PFSK-1 (cell line): ENCODE data around the gene CCDC85B.
A peak's percentile ranks its signal among the peaks of the same experiment; 100 is the strongest.

Experiments used
- FOXP2 ChIP-seq: optimal IDR thresholded peaks from 2 replicates; pipeline ENCODE3; 2011; ENCODE audit warnings: borderline replicate concordance, control low read depth, inconsistent platforms; ENCODE audit not compliant: insufficient read depth; ENCODE audit errors: extremely low read length, extremely low read depth
- POLR2AphosphoS5 ChIP-seq: IDR thresholded peaks from 2 replicates; pipeline ENCODE4 v1.6.1; 2012; ENCODE audit warnings: low read depth, mild to moderate bottlenecking, control low read depth, low read length, moderate library complexity
- REST ChIP-seq, 2 experiments: IDR thresholded peaks; 2 replicates each; pipeline versions ENCODE4 v1.6.1 to v1.8.0; 2011 to 2012; ENCODE audit warnings: low read depth in 2 of 2, low read length in 2 of 2, control low read depth in 1 of 2, inconsistent platforms in 1 of 2, mild to moderate bottlenecking in 1 of 2, moderate library complexity in 1 of 2; ENCODE audit not compliant: insufficient read depth in 1 of 2
- SIN3A ChIP-seq: IDR thresholded peaks from 2 replicates; pipeline ENCODE4 v1.6.1; 2012; ENCODE audit warnings: mild to moderate bottlenecking, low read length, moderate library complexity, borderline replicate concordance; ENCODE audit not compliant: insufficient read depth
- TAF1 ChIP-seq: IDR thresholded peaks from 2 replicates; pipeline ENCODE4 v1.6.1; 2012; ENCODE audit warnings: low read length, control low read depth, borderline replicate concordance; ENCODE audit not compliant: insufficient read depth

CCDC85B gene

GRCh38 chr11:65859095-65859811 is 31.2 kb upstream of the CCDC85B start:
- TF ChIP-seq REST (IDR thresholded peaks at IDR 0.05; ENCODE audit: insufficient read depth in 1 of 2, low read depth in 2 of 2, low read length in 2 of 2) (peak in 1 of 2 experiments; percentile 5; a peak in 1 of 4 replicates), POLR2AphosphoS5 (peak; percentile 83), TAF1 (peak; percentile 85; the same call in 1 of the 2 replicates), SIN3A (no peak)

GRCh38 chr11:65859812-65860277 is 30.6 kb upstream of the CCDC85B start:
- TF ChIP-seq SIN3A (0 out of 2 replicates have a peak, but pooled peaks have one; percentile 10), REST (IDR thresholded peaks at IDR 0.05; ENCODE audit: insufficient read depth in 1 of 2, low read depth in 2 of 2, low read length in 2 of 2) (no peak)

- TF ChIP-seq POLR2AphosphoS5: peak; percentile 65; the same call in 1 of the 2 replicates
- peak; percentile 7; the same call in 1 of the 2 replicates for TF ChIP-seq SIN3A
- no peak for TF ChIP-seq REST (IDR thresholded peaks at IDR 0.05; ENCODE audit: insufficient read depth in 1 of 2, low read depth in 2 of 2, low read length in 2 of 2)
- no peak for TF ChIP-seq FOXP2
- TF ChIP-seq TAF1: peak; percentile 67
These were observed 30.0 kb upstream of the CCDC85B start, which contains the start of gene MUS81 for GRCh38 chr11:65860278-65861164. MUS81 (plus strand) TSS chr11:65860433; CDS start chr11:65860754, 321 bp downstream.

GRCh38 chr11:65861165-65861505 is 29.3 kb upstream of the CCDC85B start:
- peak; percentile 10; the same call in 1 of the 2 replicates for TF ChIP-seq SIN3A
- no peak for TF ChIP-seq REST (IDR thresholded peaks at IDR 0.05; ENCODE audit: insufficient read depth in 1 of 2, low read depth in 2 of 2, low read length in 2 of 2)
